Peyer's patch (tissue), 4 donors: ENCODE results near the gene KIR2DL3.

ENCODE experiments used
- CTCF ChIP-seq, 6 experiments: fragments of 450-650 bp in 4 of 6; fragments of 200-600 bp in 2 of 6; sonication (generic) in 1 of 6; IDR thresholded peaks; one replicate each; pipeline ENCODE4 v1.5.1; 2017 to 2019; ENCODE audit warnings: antibody characterized with exemption in 6 of 6, mild to moderate bottlenecking in 3 of 6, moderate library complexity in 1 of 6
- POLR2A ChIP-seq, 2 donors: fragments of 450-650 bp; IDR thresholded peaks; one replicate each; pipeline ENCODE4 v1.5.1; 2017; ENCODE audit warnings: antibody characterized with exemption in 2 of 2, mild to moderate bottlenecking in 2 of 2, moderate library complexity in 2 of 2

GRCh38 chr19:54724142-54724541 lies 14.2 kb upstream of the KIR2DL3 start, which contains the start of gene KIR3DL3:
- TF ChIP-seq POLR2A (IDR thresholded peaks at IDR 0.05) (no peak), CTCF (IDR thresholded peaks at IDR 0.05) (no peak)
